Hypothalamus (tissue), 51 donors: ENCODE data around the gene MINDY3.
"Not testable (repeated sequence)": the region's sequence is repeated elsewhere in the genome, so short reads cannot be mapped to it uniquely, and the experiment has no call there.

Experiments used
- DNase-seq, 51 donors: peaks; one replicate each; lab custom pipeline; 2025; lab: John Stamatoyannopoulos, UW

MINDY3 gene

DNA sequence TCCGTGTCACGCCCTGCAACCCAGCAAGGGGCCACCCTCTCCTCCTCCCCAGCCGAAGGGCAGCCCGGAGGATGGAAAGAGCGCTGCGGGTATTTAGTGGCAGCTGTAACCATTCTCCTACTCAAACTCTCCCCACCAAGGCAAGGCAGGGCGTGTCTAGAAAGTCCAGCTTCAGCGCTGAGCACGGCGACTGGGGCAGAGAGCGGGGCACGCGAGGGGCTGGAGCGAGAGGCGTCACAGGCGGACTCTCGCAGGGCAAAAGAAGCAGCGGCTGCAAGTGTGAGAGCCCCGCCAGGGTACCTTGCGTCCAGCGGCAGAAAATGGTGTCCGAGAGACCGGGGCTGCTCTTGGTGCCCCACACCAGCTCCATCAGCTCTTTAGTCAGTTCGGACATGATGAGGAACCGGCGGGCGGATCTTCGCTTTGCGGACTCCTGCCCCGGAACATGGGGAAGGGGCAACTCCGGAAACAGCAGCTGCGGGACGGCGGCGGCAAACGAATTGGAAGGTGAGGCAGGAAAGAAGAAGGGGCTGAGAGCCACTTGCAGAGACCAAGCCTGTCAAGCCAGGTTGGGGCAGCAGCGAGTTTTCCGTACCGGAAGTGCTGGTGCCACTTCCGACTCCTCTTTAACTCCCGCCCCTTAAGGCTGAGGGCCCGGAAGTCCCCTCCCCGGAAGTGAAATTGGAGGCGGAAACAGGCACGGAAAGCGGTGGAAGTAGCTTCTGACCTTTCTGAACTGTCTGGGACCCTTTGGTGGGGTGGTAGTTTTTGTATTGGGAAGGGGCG, at the start of gene MINDY3:
MINDY3 (minus strand) TSS at position 602 of the 786 bp plus-strand sequence; CDS start at position 394, 208 bp downstream.
- peak; percentile 13 to 93 (median 78) for DNase-seq

DNA sequence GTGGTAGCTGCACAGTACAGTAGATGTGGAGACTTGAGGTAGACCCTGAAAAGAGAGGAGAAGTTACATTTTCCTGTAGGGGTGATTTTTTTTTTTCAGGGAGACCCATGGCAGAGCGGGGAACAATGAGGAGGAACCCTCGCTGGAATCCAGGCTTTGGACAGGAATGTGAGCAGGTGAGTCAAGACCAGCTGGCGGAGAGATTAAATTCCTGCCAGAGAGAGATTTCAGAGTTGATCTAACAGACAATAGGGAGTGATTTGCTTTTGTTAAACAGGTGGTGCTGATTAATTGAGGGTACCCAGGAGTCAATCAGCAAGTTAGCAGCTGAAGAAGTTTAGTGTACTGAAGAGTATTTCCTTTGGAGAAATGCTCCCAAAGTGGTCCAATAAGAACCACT, 41.6 kb upstream of the MINDY3 start:
- DNase-seq, result no peak

DNA sequence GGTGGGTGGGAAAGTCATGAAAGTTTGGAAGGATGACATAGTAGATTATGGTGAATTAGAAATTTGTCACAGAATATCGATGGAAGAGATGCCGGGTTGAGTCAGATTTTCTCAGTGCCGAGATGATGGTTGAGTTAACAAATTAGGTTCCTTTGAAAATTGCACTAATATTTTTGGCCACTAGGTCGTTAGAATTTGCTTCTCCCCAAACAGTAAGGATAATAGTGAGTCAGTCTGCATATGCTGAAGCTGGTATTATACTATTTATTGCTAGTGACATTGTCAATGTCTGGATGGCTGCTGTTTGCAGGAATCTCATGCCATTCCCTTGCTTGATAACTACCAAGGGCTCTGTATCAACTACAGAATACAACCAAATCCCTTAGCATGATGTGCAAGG, 37.7 kb upstream of the MINDY3 start:
- DNase-seq, result peak in 1 of 51 donors; percentile 36

DNA sequence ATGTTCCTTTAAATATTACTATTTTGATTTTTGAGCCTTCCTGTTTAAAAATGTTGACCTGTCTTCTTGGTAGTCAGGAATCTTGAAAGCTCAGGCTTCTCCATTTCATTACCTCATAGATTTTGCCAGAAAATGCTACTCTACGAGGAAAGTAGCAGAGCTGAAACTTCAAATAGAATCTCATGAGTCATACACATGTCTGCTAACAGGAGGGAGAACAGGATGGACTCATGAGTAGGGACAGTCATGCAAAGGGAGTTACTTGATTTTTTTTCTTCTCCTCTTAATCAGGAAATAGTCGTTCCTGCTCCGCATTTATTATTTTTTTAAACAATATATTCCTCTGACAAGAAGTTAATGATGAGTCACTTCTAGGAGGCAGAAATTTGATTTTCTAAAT, 37.0 kb upstream of the MINDY3 start:
- no peak for DNase-seq

DNA sequence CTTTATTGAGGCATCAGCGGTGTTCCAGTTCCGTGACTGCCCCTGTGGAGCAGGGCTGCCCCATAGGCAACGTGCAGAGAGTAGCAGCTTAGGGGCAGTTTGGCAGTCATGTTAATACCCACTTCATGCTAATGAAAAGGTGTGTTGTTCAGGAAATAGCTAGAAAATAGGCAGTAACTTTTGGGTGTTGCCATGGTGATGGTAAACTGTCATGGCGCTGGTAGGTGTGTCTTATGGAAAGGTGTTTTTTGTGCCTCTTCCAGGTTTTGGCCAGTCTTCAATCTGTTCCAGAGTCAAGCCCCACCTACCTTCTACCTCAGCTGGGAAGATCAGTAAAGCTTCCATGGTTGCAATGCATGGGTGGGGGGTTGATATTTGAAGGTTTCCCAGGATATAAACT, 36.3 kb upstream of the MINDY3 start:
- no peak for DNase-seq

DNA sequence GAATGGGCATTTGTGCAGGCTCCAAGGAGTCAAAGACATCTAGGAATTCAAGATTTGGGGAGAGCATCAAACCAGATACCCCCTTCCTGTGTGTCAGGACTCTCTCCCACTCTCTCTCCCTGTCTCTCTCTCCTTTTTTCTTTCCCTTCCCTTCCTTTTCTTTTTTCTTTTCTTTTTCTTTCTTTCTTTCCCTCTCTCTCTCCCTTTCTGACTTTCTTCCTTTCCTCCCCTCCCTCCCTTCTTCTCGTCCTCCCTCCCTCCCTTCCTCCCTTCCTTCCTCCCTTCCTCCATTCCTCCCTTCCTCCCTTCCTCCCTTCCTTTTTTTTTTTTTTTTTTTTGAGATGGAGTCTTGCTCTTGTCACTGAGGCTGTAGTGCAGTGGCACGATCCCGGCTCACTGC, 24.1 kb upstream of the MINDY3 start:
- no peak for DNase-seq

DNA sequence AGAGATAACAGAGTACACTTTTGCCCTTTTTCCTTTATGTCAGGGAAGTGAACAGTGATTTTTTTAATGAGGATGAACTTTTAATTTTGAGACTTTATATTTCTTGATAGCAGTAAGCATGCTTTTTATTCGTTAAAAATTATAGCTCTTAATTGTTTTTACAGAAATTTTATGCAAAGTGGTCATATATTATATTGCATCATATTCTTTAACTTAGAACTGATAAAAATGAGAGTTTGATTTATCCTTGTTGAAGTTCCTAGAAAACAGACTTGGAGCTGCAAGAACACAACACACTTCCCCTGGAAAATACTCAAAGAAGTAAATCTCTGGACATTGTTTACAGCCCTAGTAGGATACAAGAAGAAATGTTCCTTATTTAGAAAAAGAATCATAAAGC, 21.2 kb upstream of the MINDY3 start:
- DNase-seq, result no peak

DNA sequence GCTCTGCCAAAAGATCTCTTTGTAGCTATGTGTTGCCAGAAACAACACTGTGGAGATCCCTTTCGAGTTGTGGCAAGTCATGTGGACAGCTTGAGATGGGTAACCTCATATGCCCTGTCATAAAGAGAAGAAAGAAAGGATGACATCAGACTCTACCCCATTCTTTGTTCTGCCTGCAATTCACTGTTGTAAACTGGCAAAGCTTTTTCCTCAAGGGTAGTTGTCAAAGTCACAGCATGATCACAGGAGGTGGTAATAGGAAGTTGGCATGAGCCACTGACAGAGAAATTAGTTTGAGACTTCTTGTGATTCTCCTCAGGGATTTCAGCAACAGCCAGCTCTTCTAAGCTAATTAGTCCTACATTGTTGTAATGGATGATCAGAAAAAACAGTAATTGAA, 19.4 kb upstream of the MINDY3 start:
- DNase-seq, result no peak

DNA sequence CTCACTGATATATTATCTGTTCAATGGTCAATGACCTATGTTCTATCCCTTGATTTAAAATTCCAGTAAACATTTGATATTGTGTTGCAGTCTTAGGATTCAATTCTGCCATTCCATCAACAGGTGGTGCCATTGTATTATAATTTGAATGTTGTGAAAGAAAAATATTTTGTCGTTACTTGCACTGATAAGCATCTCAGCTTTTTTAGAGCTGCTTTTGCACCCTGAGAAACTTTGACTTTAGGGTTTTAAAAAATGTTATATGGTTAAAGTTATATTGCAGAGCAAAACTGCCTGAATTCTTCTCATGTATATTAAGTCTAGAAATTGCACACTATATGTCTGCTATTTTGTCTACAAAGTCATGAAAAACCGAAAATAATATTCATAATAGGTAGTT, 18.8 kb upstream of the MINDY3 start:
- DNase-seq, result peak in 1 of 51 donors; percentile 11

DNA sequence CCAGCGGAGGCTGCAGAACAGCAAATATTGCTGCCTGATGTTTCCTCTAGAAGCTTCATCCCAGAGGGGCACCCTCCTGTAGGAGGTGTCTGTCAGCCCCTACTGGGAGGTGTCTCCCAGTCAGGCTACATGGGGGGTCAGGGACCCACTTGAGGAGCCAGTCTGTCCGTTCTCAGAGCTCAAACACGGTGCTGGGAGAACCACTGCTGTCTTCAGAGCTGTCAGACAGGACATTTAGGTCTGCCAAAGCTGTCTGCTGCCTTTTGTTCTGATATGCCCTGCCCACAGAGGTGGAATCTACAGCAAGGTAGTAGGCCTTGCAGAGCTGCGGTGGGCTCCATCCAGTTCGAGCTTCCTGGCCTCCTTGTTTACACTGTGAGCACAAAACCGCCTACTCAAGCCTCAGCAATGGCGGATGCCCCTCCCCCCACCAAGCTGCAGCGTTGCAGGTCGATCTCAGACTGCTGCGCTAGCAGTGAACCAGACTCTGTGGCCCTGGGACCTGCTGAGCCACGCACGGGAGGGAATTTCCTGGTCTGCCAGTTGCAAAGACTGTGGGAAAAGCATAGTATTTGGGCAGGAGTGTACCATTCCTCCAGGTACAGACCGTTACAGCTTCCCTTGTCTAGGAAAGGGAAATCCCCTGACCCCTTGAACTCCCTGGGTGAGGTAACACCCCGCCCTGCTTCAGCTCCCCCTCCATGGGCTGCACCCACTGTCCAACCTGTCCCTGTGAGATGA, 17.7 kb upstream of the MINDY3 start:
- DNase-seq, result no peak

DNA sequence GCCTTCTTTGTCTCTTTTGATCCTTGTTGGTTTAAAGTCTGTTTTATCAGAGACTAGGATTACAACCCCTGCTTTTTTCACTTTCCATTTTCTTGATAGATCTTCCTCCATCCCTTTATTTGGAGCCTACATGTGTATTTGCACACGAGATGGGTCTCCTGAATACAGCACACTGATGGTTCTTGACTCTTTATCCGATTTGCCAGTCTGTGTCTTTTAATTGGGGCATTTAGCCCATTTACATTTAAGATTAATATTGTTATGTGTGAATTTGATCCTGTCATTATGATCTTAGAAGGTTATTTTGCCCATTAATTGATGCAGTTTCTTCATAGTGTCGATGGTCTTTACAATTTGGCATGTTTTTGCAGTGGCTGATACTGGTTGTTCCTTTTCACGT, 16.0 kb upstream of the MINDY3 start:
- DNase-seq, result not testable (repeated sequence)

DNA sequence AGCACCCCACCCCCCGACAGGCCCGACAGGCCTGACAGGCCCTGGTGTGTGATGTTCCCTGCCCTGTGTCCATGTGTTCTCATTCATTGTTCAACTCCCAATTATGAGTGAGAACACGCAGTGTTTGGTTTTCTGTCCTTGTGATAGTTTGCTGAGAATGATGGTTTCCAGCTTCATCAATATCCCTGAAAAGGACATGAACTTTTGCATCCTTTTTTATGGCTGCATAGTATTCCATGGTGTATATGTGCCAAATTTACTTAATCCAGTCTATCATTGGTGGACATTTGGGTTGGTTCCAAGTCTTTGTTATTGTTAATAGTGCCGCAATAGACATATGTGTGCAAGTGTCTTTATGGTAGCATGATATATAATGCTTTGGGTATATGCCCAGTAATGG, 12.3 kb upstream of the MINDY3 start:
- DNase-seq, result not testable (repeated sequence)

DNA sequence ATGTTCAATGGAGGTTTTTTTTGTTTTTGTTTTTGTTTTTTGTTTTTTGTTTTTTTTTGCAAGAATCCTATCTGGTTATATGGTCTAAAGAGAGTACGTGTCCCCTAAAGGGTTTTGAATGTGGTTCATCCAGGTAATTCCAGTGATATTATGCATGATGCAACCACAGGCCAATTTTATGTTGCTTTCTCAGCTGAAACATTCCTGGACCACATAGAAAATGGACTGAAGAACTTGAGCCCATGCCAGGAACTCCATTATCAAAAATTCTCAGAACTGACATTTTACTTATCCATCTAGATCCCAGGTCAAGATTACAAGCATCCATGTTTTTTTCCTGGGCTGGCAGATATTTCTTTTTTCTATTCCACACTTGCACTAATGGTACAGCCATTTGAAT, 11.5 kb upstream of the MINDY3 start:
- no peak for DNase-seq

DNA sequence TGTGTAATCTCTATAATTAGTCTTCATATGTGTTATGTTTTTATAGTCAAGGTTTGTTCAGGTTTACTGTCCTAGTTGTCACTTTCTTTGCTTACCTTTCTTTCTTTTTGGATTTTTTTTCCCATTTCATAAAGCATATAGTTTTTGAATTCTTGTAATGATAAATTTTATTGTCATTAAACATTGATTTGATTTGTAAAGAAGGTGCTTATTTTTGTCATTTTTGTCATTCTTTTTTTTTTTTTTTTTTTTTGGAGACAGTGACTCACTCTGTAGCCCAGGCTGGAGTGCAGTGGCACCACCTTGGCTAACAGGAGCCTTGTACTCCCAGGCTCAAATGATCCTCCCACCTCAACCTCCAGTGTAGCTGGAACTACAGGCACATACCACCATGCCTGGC, 9.6 kb upstream of the MINDY3 start:
- no peak for DNase-seq

DNA sequence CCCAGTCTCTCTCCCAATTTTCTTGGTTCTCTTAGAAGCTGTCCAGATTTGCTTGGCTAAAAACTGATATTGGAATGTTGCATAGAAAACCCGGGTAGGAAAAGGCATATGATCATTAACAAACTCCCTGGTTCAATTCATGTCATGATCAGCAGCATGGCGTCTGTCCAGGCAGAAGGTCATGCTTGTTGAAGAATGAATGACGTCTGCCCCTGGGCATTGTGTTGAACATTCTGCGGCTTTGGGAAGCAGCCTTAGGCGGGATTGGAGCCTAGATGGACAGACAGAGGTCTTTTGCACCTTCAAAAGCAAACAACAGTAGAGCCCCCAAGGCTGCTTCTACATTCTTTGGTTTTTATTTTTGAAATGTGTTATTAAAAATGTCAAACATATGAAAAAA, 7.7 kb upstream of the MINDY3 start:
- no peak for DNase-seq

DNA sequence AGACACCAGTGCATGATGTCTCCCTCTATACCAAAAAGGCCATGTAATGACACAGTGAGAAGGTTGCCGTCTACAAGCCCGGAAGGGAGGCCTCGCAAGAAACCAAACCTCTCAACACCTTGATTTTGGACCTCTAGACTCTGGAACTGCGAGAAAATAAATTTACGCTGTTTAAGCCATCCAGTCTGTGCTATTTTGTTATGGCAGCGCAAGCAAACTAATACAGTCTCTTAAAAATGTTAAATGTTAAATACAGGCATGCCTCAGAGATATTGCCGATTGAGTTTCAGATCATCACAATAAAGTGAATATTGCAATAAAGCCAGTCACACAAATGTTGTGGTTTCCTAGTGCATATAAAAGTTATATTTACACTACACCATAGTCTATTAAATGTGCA, 5.0 kb upstream of the MINDY3 start:
- no peak for DNase-seq

DNA sequence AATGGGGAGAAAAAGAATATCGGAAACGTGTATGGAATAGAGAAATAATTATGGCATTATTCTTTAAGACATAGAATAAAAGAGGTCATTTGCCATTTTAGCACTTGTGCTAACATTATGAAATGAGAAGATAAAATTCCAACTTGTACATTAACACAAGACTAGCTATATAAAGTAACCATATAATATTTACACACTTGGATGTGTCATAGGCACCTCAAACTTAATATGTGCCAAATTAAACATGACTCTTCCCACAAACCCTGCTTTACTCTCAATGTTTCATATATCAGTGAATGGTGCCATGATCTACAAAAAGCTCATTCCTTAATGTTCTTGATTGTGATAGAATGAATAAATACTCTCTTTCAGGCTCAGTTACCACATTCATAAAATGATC, 4.1 kb upstream of the MINDY3 start:
- DNase-seq, result no peak

DNA sequence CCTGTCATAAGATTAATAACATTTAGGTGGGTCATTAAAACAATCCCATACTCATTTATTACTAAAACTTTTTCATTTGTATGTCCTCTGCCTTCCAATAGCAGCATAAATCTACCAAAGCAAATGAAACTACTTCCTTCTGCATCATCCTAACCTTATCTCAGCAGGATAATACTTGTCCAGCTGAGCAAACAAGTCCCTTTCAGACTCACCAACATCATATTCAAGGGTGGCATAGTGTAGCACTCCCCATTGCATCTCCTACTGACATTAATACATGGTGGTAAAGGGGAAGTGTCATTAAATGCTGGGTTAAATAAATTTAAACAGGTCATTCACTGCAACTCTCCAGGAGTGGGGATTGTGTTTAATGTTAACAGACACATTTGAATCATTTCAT, 3.4 kb upstream of the MINDY3 start:
- DNase-seq, result no peak

DNA sequence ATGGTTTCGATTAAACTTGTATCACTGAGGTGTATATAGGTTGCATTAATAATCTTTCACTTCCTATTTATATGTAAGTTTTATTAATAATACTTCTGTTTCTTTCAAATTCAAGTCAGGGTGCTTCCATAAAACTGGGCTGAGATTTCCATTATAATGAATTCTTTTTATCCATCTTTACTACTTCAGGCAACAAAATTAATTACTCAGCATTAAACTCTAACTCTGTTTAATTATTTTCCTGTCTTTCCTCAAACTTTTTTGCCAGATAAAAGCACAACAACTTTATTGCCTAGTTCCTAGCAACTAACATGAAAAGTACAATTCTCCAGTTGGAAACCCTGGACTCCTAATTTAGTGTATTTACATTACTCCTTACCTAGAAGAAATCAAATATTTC, 3.0 kb upstream of the MINDY3 start:
- no peak for DNase-seq

DNA sequence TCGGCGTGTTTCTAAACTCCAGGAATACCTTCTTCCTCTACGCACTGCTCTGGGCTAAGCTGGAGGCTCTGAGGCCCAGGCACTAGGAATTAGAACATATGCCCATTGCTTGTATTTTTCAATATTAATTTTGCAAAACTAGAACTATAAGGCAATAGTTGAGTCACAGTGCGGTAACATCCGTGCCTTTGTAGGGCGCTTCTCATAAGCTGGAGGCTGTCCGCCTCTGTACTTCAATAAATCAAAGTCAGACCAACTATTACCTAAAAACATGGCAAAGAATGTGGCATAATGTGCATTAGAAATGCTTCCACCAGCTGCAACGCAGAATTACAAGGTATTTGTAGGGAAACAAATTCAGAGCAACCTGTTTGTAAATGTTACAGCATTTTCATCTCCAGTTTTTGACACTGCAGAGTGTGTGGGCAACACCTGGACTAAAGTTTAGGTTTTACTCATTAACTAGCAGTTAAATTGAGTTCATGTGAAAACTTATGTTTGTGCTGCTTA, 440 bp upstream of the MINDY3 start:
- no peak for DNase-seq

DNA sequence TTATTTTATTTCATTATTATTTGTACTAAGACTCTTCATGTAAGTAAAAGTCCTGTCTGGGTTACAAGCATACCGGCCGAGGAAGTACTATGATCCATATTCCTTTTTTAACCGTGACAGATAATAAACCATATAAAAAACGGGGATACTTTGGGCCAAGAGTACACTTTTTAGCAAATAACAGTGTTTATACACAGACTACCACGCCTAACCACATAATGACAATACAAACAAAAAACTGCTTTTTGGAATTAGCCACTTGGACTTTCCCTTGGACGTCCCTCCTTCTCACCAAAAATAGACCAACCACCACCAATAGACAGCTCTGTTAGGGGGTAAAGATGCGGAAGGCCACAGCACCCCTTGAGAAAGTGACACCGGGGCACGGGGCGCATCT, 800 bp downstream of the MINDY3 start:
- DNase-seq, result no peak

DNA sequence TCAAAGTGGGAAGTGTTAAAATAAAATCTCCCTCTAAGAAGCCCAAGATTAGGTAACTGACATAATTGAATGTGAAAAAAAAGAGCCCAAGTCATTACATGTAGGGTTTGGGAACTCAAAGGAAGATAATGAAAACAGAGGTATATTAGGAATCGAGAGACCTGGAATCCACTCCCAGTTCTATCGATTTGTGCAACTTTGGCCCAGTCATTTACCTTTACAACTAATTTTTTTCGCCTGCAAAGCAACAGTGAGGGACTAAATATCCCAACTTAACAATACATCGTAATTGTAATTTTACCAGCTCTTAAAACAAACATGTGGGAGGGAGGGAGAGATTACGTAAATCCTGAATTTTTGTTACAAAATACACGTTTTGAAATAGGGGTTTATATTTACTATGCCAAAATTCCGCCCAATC, 1.4 kb downstream of the MINDY3 start:
- no peak for DNase-seq
